Measurements from ENCODE around the gene SCG5.

DNA sequence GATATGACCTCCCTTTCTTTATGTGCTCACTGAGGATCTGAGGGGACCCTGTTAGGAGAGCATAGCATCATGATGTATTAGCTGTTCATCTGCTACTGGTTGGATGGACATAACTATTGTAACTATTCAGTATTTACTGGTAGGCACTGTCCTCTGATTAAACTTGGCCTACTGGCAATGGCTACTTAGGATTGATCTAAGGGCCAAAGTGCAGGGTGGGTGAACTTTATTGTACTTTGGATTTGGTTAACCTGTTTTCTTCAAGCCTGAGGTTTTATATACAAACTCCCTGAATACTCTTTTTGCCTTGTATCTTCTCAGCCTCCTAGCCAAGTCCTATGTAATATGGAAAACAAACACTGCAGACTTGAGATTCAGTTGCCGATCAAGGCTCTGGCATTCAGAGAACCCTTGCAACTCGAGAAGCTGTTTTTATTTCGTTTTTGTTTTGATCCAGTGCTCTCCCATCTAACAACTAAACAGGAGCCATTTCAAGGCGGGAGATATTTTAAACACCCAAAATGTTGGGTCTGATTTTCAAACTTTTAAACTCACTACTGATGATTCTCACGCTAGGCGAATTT is 91.2 kb downstream of the SCG5 start:
- TF ChIP-seq KDM1A (IDR thresholded peaks at IDR 0.05; ENCODE audit: borderline replicate concordance) (no peak), GATAD2B (conservative IDR thresholded peaks at IDR 0.05; ENCODE audit: low read depth) (no peak), RUNX3 (IDR thresholded peaks at IDR 0.05; ENCODE audit: low read length) (no peak), MTA3 (IDR thresholded peaks at IDR 0.05; ENCODE audit: borderline replicate concordance, low read length) (no peak)
- TF ChIP-seq, protein P1, sequence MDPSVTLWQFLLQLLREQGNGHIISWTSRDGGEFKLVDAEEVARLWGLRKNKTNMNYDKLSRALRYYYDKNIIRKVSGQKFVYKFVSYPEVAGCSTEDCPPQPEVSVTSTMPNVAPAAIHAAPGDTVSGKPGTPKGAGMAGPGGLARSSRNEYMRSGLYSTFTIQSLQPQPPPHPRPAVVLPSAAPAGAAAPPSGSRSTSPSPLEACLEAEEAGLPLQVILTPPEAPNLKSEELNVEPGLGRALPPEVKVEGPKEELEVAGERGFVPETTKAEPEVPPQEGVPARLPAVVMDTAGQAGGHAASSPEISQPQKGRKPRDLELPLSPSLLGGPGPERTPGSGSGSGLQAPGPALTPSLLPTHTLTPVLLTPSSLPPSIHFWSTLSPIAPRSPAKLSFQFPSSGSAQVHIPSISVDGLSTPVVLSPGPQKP (IDR thresholded peaks at IDR 0.05; ENCODE audit: low read depth, low read length): no peak
